Endothelial cell of umbilical vein (primary cell): ENCODE measurements around the gene PKD2L2. TPM values are rescaled to one million over a fixed set of nuclear protein-coding genes. Genes with fewer than 3 reads are reported as not detected.
"Not testable (repeated sequence)": the region's sequence is repeated elsewhere in the genome, so short reads cannot be mapped to it uniquely, and the experiment has no call there.

Experiments
- BruUV-seq: library from RNA; stranded (reverse); fragments of 400-500 nt; replicated peaks from 2 replicates; lab custom pipeline; 2021; lab: Mats Ljungman, UMichigan
- CTCF ChIA-PET: fragments of 300-600, 350-600 bp; sonication (Branson Sonifier 250); formaldehyde crosslinking; loops from one replicate; lab custom pipeline; 2021; ENCODE audit warnings: antibody characterized with exemption, inconsistent platforms; lab: Charles Lee
- POLR2A ChIA-PET: fragments of 300-600, 350-600 bp; sonication (Branson Sonifier 250); formaldehyde crosslinking; loops from one replicate; lab custom pipeline; 2021; ENCODE audit warnings: antibody characterized with exemption, inconsistent platforms; lab: Charles Lee
- DNase-seq: peaks from one replicate; pipeline ENCODE4 v3.0.0-alpha.2; 2011; ENCODE audit warnings: low read depth, low spot score
- FAIRE-seq: peaks from 2 replicates; lab custom pipeline; 2011; peaks lifted over from hg19 to GRCh38; lab: Jason Lieb, UNC
- H2AFZ ChIP-seq: 2 replicates; pipeline ENCODE4 v1.6.0; 2012; ENCODE audit warnings: low read depth, low read length, control low read depth, inconsistent platforms
- H3K27ac ChIP-seq: 2 replicates; pipeline ENCODE4 v1.5.1; 2011; ENCODE audit warnings: low read depth, mild to moderate bottlenecking, control low read depth, low read length, moderate library complexity; ENCODE audit not compliant: insufficient read depth
- H3K27me3 ChIP-seq, 2 experiments: 2 replicates each; pipeline versions ENCODE4 v1.6.0 to v1.6.1; 2011; ENCODE audit warnings: low read length in 2 of 2, mixed read lengths in 1 of 2; ENCODE audit not compliant: control insufficient read depth in 2 of 2, insufficient read depth in 2 of 2
- H3K36me3 ChIP-seq, 2 experiments: 2 replicates in 1 of 2; 3 replicates in 1 of 2; pipeline ENCODE4 v1.5.1; 2011; ENCODE audit warnings: low read length in 2 of 2, mild to moderate bottlenecking in 1 of 2, moderate library complexity in 1 of 2; ENCODE audit not compliant: control insufficient read depth in 2 of 2, insufficient read depth in 2 of 2; ENCODE audit errors: extremely low read depth in 1 of 2
- H3K4me1 ChIP-seq: 3 replicates; pipeline ENCODE4 v1.5.1; 2011; ENCODE audit warnings: mild to moderate bottlenecking, low read length; ENCODE audit not compliant: control insufficient read depth, insufficient read depth; ENCODE audit errors: extremely low read depth
- H3K4me2 ChIP-seq: 2 replicates; pipeline ENCODE4 v1.6.1; 2011; ENCODE audit warnings: low read length, control low read depth, mixed read lengths; ENCODE audit not compliant: insufficient read depth
- H3K4me3 ChIP-seq, 3 experiments: fragments of 200-600 bp in 1 of 3; sonication (generic), shearing (Covaris generic) in 1 of 3; replicated peaks in 1 of 3; 2 replicates each; pipeline ENCODE4 v1.5.1; 2011 to 2016; ENCODE audit warnings: control low read depth in 3 of 3, low read length in 3 of 3, mild to moderate bottlenecking in 2 of 3, inconsistent platforms in 1 of 3, low read depth in 1 of 3, moderate library complexity in 1 of 3; ENCODE audit not compliant: insufficient read depth in 1 of 3
- H3K79me2 ChIP-seq: 2 replicates; pipeline ENCODE4 v1.6.0; 2012; ENCODE audit warnings: low read length, inconsistent platforms; ENCODE audit not compliant: control insufficient read depth, insufficient read depth
- H3K9ac ChIP-seq: replicated peaks from 2 replicates; pipeline ENCODE3; 2011; ENCODE audit warnings: low read length, control low read depth; ENCODE audit not compliant: insufficient read depth; ENCODE audit errors: extremely low read depth
- H3K9me1 ChIP-seq: replicated peaks from 3 replicates; pipeline ENCODE4 v1.6.0; 2011; ENCODE audit warnings: mild to moderate bottlenecking, low read length; ENCODE audit not compliant: control insufficient read depth, insufficient read depth; ENCODE audit errors: extremely low read depth
- H3K9me3 ChIP-seq: replicated peaks from 2 replicates; pipeline ENCODE4 v1.5.1; 2012; ENCODE audit warnings: low read length, inconsistent platforms; ENCODE audit not compliant: control insufficient read depth, insufficient read depth
- H4K20me1 ChIP-seq: replicated peaks from 2 replicates; pipeline ENCODE3; 2011; ENCODE audit warnings: mild to moderate bottlenecking, low read length; ENCODE audit not compliant: control insufficient read depth, insufficient read depth; ENCODE audit errors: extremely low read depth
- EZH2 ChIP-seq: IDR thresholded peaks from 2 replicates; pipeline ENCODE4 v1.6.1; 2012; ENCODE audit warnings: borderline replicate concordance, low read depth, mild to moderate bottlenecking, moderate library complexity, low read length, inconsistent platforms; ENCODE audit not compliant: severe bottlenecking
- FOS ChIP-seq: IDR thresholded peaks from 2 replicates; pipeline ENCODE4 v1.6.1; 2011; ENCODE audit warnings: mild to moderate bottlenecking, low read length, moderate library complexity, borderline replicate concordance; ENCODE audit not compliant: insufficient read depth
- GATA2 ChIP-seq: IDR thresholded peaks from 2 replicates; pipeline ENCODE4 v1.7.0; 2011; ENCODE audit warnings: low read depth, mild to moderate bottlenecking, moderate library complexity, mixed read lengths, low read length; ENCODE audit not compliant: insufficient read length, insufficient read depth
- JUN ChIP-seq: IDR thresholded peaks from 2 replicates; pipeline ENCODE4 v1.6.1; 2011; ENCODE audit warnings: borderline replicate concordance, low read depth; ENCODE audit not compliant: insufficient read length, insufficient read depth
- MYC ChIP-seq: IDR thresholded peaks from one replicate; pipeline ENCODE4 v1.6.1; 2011; ENCODE audit warnings: mild to moderate bottlenecking, low read depth, low read length
- POLR2A ChIP-seq: IDR thresholded peaks from 2 replicates; pipeline ENCODE4 v1.6.1; 2012; ENCODE audit warnings: low read depth, mild to moderate bottlenecking, control low read depth, low read length
- POLR2AphosphoS5 ChIP-seq: IDR thresholded peaks from 2 replicates; pipeline ENCODE4 v1.6.1; 2012; ENCODE audit warnings: low read depth, mild to moderate bottlenecking, control low read depth, low read length, moderate library complexity; ENCODE audit not compliant: insufficient read depth
- dilution Hi-C: fragments of 300-500 bp; cut with MboI; formaldehyde crosslinking; loops from one replicate; pipeline ENCODE4 v1.15.0; 2019; ENCODE audit warnings: low sequenced_read_pairs; ENCODE audit not compliant: extremely low pct_ligation_motif_present
- intact Hi-C: fragments of 100-400 bp; cut with micrococcal nuclease; formaldehyde crosslinking; loops from one replicate; pipeline ENCODE4 v1.10.0; 2022
- polyA plus RNA-seq, 4 experiments: library from polyadenylated mRNA; depleted of rRNA in 3 of 4; stranded (reverse) in 3 of 4; unstranded in 1 of 4; fragments of >200 nt; gene quantifications; 2 replicates each; pipeline versions ENCODE4 v1.2.1 to v1.2.3, GENCODE V29; 2011 to 2012; ENCODE audit warnings: missing spikeins in 1 of 4
- total RNA-seq: library from RNA; stranded (reverse); gene quantifications from 2 replicates; pipeline ENCODE4 v1.2.3, GENCODE V29; 2021
- TF ChIP-seq, protein P1 (sequence below), 2 donors: IDR thresholded peaks; 1 replicate in 1 of 2; 2 replicates in 1 of 2; pipeline ENCODE4 v1.5.1; 2011; ENCODE audit warnings: low read length in 2 of 2, mild to moderate bottlenecking in 2 of 2, moderate library complexity in 2 of 2, control low read depth in 1 of 2, inconsistent platforms in 1 of 2, low read depth in 1 of 2; ENCODE audit not compliant: insufficient read depth in 1 of 2; ENCODE audit errors: extremely low read depth in 1 of 2
- TF ChIP-seq, protein P2 (sequence below): IDR thresholded peaks from 2 replicates; pipeline ENCODE4 v1.6.1; 2011; ENCODE audit not compliant: insufficient read depth, insufficient read length

The PKD2L2 gene
- total and polyA plus RNA-seq, 2 donors (not counting 3 experiments of a cell fraction or from before 2014, with no cell fraction given) = not detected

DNA sequence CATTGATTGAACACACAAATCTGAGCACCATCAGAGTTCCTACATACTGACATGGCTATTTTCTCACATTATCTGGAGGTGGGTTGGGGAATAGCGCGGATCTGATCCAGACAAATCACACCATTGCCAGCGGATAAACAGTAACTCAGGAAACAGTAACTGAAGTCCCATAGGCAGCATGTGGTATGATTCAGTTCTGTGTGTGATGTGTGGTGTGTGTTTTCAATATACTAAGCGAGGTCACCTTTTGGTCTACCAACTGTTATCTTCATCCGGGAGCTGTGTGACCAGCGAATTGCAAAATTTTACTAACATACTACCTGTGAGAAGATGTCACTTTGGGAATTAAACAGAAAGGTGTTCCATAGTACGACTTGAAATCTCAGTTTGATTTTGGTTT is 50.1 kb downstream of the PKD2L2 start:
- Histone ChIP-seq H3K27ac (no peak overlapping the region), H4K20me1 (no peaks in the 10 kb centered on the region), H3K4me3 (no peak overlapping the region), H3K27me3 (no peaks in the 10 kb centered on the region), H3K4me2 (no peak overlapping the region), H3K36me3 (peaks cover 5 to 7% of the 10 kb centered on the region in 2 experiments), H3K9me3 (no peaks in the 10 kb centered on the region), H3K9ac (no peak overlapping the region), H3K4me1 (no peaks in the 10 kb centered on the region), H2AFZ (no peak overlapping the region), H3K9me1 (no peaks in the 10 kb centered on the region), H3K79me2 (no peaks in the 10 kb centered on the region)
- FAIRE-seq (no peak), DNase-seq (no peak)
- dilution Hi-C loops (no loop called here), intact Hi-C loops (no loop called here)
- TF ChIP-seq MYC = no peak
- TF ChIP-seq JUN = no peak
- TF ChIP-seq, protein P1, sequence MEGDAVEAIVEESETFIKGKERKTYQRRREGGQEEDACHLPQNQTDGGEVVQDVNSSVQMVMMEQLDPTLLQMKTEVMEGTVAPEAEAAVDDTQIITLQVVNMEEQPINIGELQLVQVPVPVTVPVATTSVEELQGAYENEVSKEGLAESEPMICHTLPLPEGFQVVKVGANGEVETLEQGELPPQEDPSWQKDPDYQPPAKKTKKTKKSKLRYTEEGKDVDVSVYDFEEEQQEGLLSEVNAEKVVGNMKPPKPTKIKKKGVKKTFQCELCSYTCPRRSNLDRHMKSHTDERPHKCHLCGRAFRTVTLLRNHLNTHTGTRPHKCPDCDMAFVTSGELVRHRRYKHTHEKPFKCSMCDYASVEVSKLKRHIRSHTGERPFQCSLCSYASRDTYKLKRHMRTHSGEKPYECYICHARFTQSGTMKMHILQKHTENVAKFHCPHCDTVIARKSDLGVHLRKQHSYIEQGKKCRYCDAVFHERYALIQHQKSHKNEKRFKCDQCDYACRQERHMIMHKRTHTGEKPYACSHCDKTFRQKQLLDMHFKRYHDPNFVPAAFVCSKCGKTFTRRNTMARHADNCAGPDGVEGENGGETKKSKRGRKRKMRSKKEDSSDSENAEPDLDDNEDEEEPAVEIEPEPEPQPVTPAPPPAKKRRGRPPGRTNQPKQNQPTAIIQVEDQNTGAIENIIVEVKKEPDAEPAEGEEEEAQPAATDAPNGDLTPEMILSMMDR (IDR thresholded peaks at IDR 0.05; ENCODE audit: extremely low read depth in 1 of 2, insufficient read depth in 1 of 2, low read depth in 1 of 2, low read length in 2 of 2) = no peak
- TF ChIP-seq EZH2 = no peak
- TF ChIP-seq GATA2 = no peak
- TF ChIP-seq POLR2A = no peak
- TF ChIP-seq, protein P2, sequence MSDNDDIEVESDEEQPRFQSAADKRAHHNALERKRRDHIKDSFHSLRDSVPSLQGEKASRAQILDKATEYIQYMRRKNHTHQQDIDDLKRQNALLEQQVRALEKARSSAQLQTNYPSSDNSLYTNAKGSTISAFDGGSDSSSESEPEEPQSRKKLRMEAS = no peak
- TF ChIP-seq FOS = no peak
- no peak for TF ChIP-seq POLR2AphosphoS5
- TSS peak; percentile 16 for BruUV-seq
- POLR2A ChIA-PET = no interaction called here
- CTCF ChIA-PET = interaction anchor here (1.0 to 2.0 kb wide), 4 partner anchors 9 to 160 kb away, joined by 3 to 7 read pairs (median 4); no protein-coding TSS in a partner anchor

DNA sequence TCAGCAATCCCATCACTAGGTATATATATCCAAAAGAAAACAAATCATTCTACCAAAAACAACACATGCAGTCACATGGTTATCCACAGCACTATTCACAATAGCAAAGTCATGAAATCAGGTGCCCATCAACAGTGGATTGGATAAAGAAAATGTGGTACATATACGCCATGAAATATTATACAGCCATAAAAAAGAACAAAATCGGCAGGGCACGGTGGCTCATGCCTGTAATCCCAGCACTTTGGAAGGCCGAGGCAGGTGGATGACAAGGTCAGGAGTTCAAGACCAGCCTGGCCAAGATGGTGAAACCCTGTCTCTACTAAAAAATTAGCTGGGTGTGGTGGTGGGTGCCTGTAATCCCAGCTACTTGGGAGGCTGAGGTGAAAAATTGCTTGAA is 55.0 kb downstream of the PKD2L2 start:
- H3K27ac ChIP-seq, intact Hi-C loops, dilution Hi-C loops, H3K79me2 ChIP-seq, H2AFZ ChIP-seq, H3K9me1 ChIP-seq, H3K4me1 ChIP-seq, H4K20me1 ChIP-seq, H3K9ac ChIP-seq, H3K9me3 ChIP-seq, H3K4me2 ChIP-seq, DNase-seq, H3K27me3 ChIP-seq, FAIRE-seq, H3K4me3 ChIP-seq, BruUV-seq: not testable (repeated sequence)
- CTCF ChIA-PET = interaction anchor here (1.1 to 3.0 kb wide), 2 partner anchors 82 to 165 kb away, joined by 3 to 14 read pairs; no protein-coding TSS in a partner anchor
- peaks cover 12 to 17% of the 10 kb centered on the region in 2 experiments for H3K36me3 ChIP-seq
- POLR2A ChIA-PET = interaction anchor here (1.1 kb wide), 1 partner anchor 10 kb away, joined by 3 read pairs; no protein-coding TSS in a partner anchor
